Transverse colon (tissue), 4 donors: Measurements from ENCODE around the gene WNT9A. TPM values are rescaled to one million over a fixed set of nuclear protein-coding genes. Genes with fewer than 3 reads are reported as not detected.
A peak's percentile ranks its signal among the peaks of the same experiment; 100 is the strongest.

Source experiments
- DNase-seq: peaks from one replicate; pipeline ENCODE4 v3.0.0-alpha.2; 2019
- H3K27ac ChIP-seq, 4 donors: fragments of 200-600 bp; sonication (generic); 2 replicates each; pipeline ENCODE4 v1.5.1; 2016 to 2018; ENCODE audit warnings: inconsistent platforms in 4 of 4
- H3K27me3 ChIP-seq: fragments of 200-600 bp; sonication (generic); 2 replicates; pipeline ENCODE4 v1.5.1; 2017; ENCODE audit warnings: inconsistent platforms
- H3K36me3 ChIP-seq, 4 donors: fragments of 200-600 bp; sonication (generic); 2 replicates each; pipeline ENCODE4 v1.5.1; 2017 to 2019; ENCODE audit warnings: inconsistent platforms in 4 of 4
- H3K4me1 ChIP-seq, 4 donors: fragments of 200-600 bp; sonication (generic); 2 replicates each; pipeline ENCODE4 v1.5.1; 2017 to 2020; ENCODE audit warnings: inconsistent platforms in 4 of 4
- H3K4me3 ChIP-seq, 4 donors: fragments of 200-600 bp; sonication (generic); 1 replicate in 1 of 4; 2 replicates in 3 of 4; pipeline versions ENCODE4 v1.5.1 to v1.6.1; 2017 to 2019; ENCODE audit warnings: inconsistent platforms in 4 of 4
- H3K9me3 ChIP-seq, 2 donors: fragments of 200-600 bp; sonication (generic); 2 replicates each; pipeline ENCODE4 v1.5.1; 2017 to 2019; ENCODE audit warnings: inconsistent platforms in 2 of 2
- EP300 ChIP-seq: sonication (generic); formaldehyde crosslinking; IDR thresholded peaks from one replicate; pipeline ENCODE4 v1.6.1; 2017; ENCODE audit warnings: antibody characterized with exemption, low read depth
- POLR2A ChIP-seq: fragments of 450-650 bp; IDR thresholded peaks from one replicate; pipeline ENCODE4 v1.6.1; 2016; ENCODE audit warnings: antibody characterized with exemption, mild to moderate bottlenecking, moderate library complexity
- POLR2AphosphoS5 ChIP-seq, 3 donors: sonication (generic); formaldehyde crosslinking; IDR thresholded peaks; one replicate each; pipeline ENCODE4 v1.6.1; 2016; ENCODE audit warnings: antibody characterized with exemption in 3 of 3
- WGBS, 2 donors: methylation state at CpG; one replicate each; pipeline ENCODE4 v1.1.5; 2018; ENCODE audit warnings: low coverage in 1 of 2; 5-methylcytosine and 5-hydroxymethylcytosine counted together
- in situ Hi-C, 4 donors: fragments of 200-750 bp; cut with MboI; loops; one replicate each; pipeline versions ENCODE4 v1.15.0 to v1.15.1; 2017; ENCODE audit warnings: low sequenced_read_pairs in 3 of 4, low pct_ligation_motif_present in 1 of 4, low pct_unique_long_range_greater_than_20kb in 1 of 4
- intact Hi-C: fragments of 100-400 bp; cut with DNase I; formaldehyde crosslinking; loops from one replicate; pipeline ENCODE4 v1.15.1; 2023; ENCODE audit warnings: low total_unique reads
- total RNA-seq, 4 donors: library from RNA; depleted of rRNA; stranded (reverse); fragments of >200 nt; gene quantifications; one replicate each; pipeline ENCODE4 v1.1.0, GENCODE V29; 2016
- TF ChIP-seq, protein P1 (sequence below), 5 experiments: fragments of 200-600 bp in 3 of 5; fragments of 450-650 bp in 2 of 5; sonication (generic) in 3 of 5; IDR thresholded peaks; 1 replicate in 2 of 5; 2 replicates in 3 of 5; pipeline ENCODE4 v1.5.1; 2016 to 2017; ENCODE audit warnings: antibody characterized with exemption in 5 of 5, inconsistent platforms in 3 of 5, mild to moderate bottlenecking in 2 of 5, moderate library complexity in 1 of 5

WNT9A gene
- total RNA-seq, 4 donors from 2014 or later, result 1.2 to 4.0 (median 1.8) TPM

- TF ChIP-seq POLR2AphosphoS5 (IDR thresholded peaks at IDR 0.05) (peak in 2 of 3 donors; percentile 64 to 65), POLR2A (no peak)
Observed at GRCh38 chr1:227945891-227946623, 1.7 kb downstream of the WNT9A start.

GRCh38 chr1:227944931-227945890 is 2.5 kb downstream of the WNT9A start:
- H3K36me3 ChIP-seq, result no peaks in the 10 kb centered on the region
- peak overlapping the region in 1 of 4 donors; percentile 58 for H3K4me3 ChIP-seq
- peaks cover 22 to 61% (median 41%) of the 10 kb centered on the region in 4 donors for H3K4me1 ChIP-seq
- no peak for DNase-seq
- intact Hi-C loops, result loop anchor here (10.0 kb wide), 1 partner anchor 60 kb away; no protein-coding TSS in a partner anchor
- no peak for TF ChIP-seq EP300
- TF ChIP-seq, protein P1, sequence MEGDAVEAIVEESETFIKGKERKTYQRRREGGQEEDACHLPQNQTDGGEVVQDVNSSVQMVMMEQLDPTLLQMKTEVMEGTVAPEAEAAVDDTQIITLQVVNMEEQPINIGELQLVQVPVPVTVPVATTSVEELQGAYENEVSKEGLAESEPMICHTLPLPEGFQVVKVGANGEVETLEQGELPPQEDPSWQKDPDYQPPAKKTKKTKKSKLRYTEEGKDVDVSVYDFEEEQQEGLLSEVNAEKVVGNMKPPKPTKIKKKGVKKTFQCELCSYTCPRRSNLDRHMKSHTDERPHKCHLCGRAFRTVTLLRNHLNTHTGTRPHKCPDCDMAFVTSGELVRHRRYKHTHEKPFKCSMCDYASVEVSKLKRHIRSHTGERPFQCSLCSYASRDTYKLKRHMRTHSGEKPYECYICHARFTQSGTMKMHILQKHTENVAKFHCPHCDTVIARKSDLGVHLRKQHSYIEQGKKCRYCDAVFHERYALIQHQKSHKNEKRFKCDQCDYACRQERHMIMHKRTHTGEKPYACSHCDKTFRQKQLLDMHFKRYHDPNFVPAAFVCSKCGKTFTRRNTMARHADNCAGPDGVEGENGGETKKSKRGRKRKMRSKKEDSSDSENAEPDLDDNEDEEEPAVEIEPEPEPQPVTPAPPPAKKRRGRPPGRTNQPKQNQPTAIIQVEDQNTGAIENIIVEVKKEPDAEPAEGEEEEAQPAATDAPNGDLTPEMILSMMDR (IDR thresholded peaks at IDR 0.05), result no peak
- no peak for TF ChIP-seq POLR2A
- no peak for TF ChIP-seq POLR2AphosphoS5 (IDR thresholded peaks at IDR 0.05)
- no peaks in the 10 kb centered on the region for H3K9me3 ChIP-seq
- peak overlapping the region; percentile 87 to 94 (median 88) for H3K27ac ChIP-seq
- 50 to 79% methylated on average over 2 to 17 of the region's 18 CpGs for WGBS, 2 donors
- peaks cover 28% of the 10 kb centered on the region for H3K27me3 ChIP-seq
- in situ Hi-C loops, result loop anchor here in 1 of 4 donors (25.0 kb wide), 1 partner anchor 183 kb away; no protein-coding TSS in a partner anchor

More at GRCh38 chr1:227945891-227946623, 1.7 kb downstream of the WNT9A start:
- Histone ChIP-seq H3K9me3 (no peaks in the 10 kb centered on the region), H3K36me3 (no peaks in the 10 kb centered on the region), H3K27ac (peak overlapping the region; percentile 87 to 94 (median 88)), H3K4me1 (peaks cover 22 to 61% (median 41%) of the 10 kb centered on the region in 4 donors), H3K27me3 (peaks cover 28% of the 10 kb centered on the region), H3K4me3 (peak overlapping the region in 3 of 4 donors; percentile 36 to 58 (median 45))
- WGBS, 2 donors, result 0 to 24% methylated on average over 3 to 19 of the region's 19 CpGs
- DNase-seq, result peak; percentile 79
- in situ Hi-C loops (loop anchor here in 1 of 4 donors (25.0 kb wide), 1 partner anchor 184 kb away; no protein-coding TSS in a partner anchor), intact Hi-C loops (loop anchor here (1.0 to 10.0 kb wide), 2 partner anchors 61 to 184 kb away; no protein-coding TSS in a partner anchor)

- Histone ChIP-seq H3K9me3 (no peaks in the 10 kb centered on the region), H3K4me3 (no peak overlapping the region), H3K4me1 (peaks cover 22 to 66% (median 41%) of the 10 kb centered on the region in 4 donors), H3K27me3 (peaks cover 24% of the 10 kb centered on the region), H3K36me3 (no peaks in the 10 kb centered on the region), H3K27ac (peak overlapping the region; percentile 87 to 94 (median 88))
- intact Hi-C loops (loop anchor here (10.0 kb wide), 1 partner anchor 60 kb away; no protein-coding TSS in a partner anchor), in situ Hi-C loops (loop anchor here in 1 of 4 donors (25.0 kb wide), 1 partner anchor 182 kb away; no protein-coding TSS in a partner anchor)
- DNase-seq, result peak; percentile 60
- TF ChIP-seq POLR2A, result no peak
- peak; percentile 77 to 93 (median 87) for TF ChIP-seq POLR2AphosphoS5 (IDR thresholded peaks at IDR 0.05)
- TF ChIP-seq, protein P1 (IDR thresholded peaks at IDR 0.05), result no peak
- TF ChIP-seq EP300, result peak; percentile 97
- WGBS, 2 donors, result 78 to 85% methylated on average over 10 to 23 of the region's 24 CpGs
Observed at GRCh38 chr1:227944090-227944930, 3.4 kb downstream of the WNT9A start.
